DOHH2 (cell line): ENCODE measurements around the gene SCYGR7.
"Not testable (repeated sequence)": the region's sequence is repeated elsewhere in the genome, so short reads cannot be mapped to it uniquely, and the experiment has no call there.

Source experiments
- EZH2phosphoT487 ChIP-seq: fragments of 200-600 bp; sonication (generic); IDR thresholded peaks from 2 replicates; pipeline ENCODE4 v1.6.1; 2017; ENCODE audit warnings: borderline replicate concordance, mild to moderate bottlenecking, antibody characterized with exemption, low read length, moderate library complexity, mixed read lengths
- TF ChIP-seq, protein P1 (sequence below): fragments of 200-600 bp; sonication (generic); IDR thresholded peaks from one replicate; pipeline ENCODE4 v1.5.1; 2014; ENCODE audit warnings: antibody characterized with exemption, mild to moderate bottlenecking, low read depth, low read length; ENCODE audit not compliant: poor library complexity, severe bottlenecking

GRCh38 chr2:227722821-227723220 is 5.3 kb upstream of the SCYGR7 start:
- TF ChIP-seq, protein P1, sequence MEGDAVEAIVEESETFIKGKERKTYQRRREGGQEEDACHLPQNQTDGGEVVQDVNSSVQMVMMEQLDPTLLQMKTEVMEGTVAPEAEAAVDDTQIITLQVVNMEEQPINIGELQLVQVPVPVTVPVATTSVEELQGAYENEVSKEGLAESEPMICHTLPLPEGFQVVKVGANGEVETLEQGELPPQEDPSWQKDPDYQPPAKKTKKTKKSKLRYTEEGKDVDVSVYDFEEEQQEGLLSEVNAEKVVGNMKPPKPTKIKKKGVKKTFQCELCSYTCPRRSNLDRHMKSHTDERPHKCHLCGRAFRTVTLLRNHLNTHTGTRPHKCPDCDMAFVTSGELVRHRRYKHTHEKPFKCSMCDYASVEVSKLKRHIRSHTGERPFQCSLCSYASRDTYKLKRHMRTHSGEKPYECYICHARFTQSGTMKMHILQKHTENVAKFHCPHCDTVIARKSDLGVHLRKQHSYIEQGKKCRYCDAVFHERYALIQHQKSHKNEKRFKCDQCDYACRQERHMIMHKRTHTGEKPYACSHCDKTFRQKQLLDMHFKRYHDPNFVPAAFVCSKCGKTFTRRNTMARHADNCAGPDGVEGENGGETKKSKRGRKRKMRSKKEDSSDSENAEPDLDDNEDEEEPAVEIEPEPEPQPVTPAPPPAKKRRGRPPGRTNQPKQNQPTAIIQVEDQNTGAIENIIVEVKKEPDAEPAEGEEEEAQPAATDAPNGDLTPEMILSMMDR, result not testable (repeated sequence)
- not testable (repeated sequence) for TF ChIP-seq EZH2phosphoT487
